Fibroblast of lung (primary cell): Measurements from ENCODE around the gene OR11A1. TPM values are rescaled to one million over a fixed set of nuclear protein-coding genes. Genes with fewer than 3 reads are reported as not detected.

Experiments used
- DNase-seq, 2 donors: peaks; one replicate each; pipeline versions ENCODE4 v3.0.0 to v3.0.0-alpha.2; 2010; ENCODE audit warnings: low read depth in 2 of 2
- H2AFZ ChIP-seq: 2 replicates; pipeline ENCODE4 v1.5.1; 2012; ENCODE audit warnings: low read length, control low read depth, inconsistent platforms
- H3K27ac ChIP-seq: 2 replicates; pipeline ENCODE4 v1.5.1; 2011; ENCODE audit warnings: low read length, control low read depth; ENCODE audit not compliant: insufficient read depth
- H3K27me3 ChIP-seq: 2 replicates; pipeline ENCODE4 v1.5.1; 2011; ENCODE audit warnings: mild to moderate bottlenecking, low read length; ENCODE audit not compliant: control insufficient read depth, insufficient read depth
- H3K36me3 ChIP-seq: 2 replicates; pipeline ENCODE4 v1.5.1; 2011; ENCODE audit warnings: low read length; ENCODE audit not compliant: control insufficient read depth, insufficient read depth
- H3K4me1 ChIP-seq: 2 replicates; pipeline ENCODE4 v1.5.1; 2011; ENCODE audit warnings: low read length; ENCODE audit not compliant: control insufficient read depth, insufficient read depth; ENCODE audit errors: extremely low read depth
- H3K4me2 ChIP-seq: 2 replicates; pipeline ENCODE4 v1.5.1; 2011; ENCODE audit warnings: low read length, control low read depth; ENCODE audit not compliant: insufficient read depth; ENCODE audit errors: extremely low read depth
- H3K4me3 ChIP-seq, 4 experiments: fragments of 200-600 bp in 1 of 4; sonication (generic) in 1 of 4; replicated peaks in 1 of 4; 2 replicates each; pipeline ENCODE4 v1.5.1; 2011 to 2016; ENCODE audit warnings: low read length in 4 of 4, low read depth in 3 of 4, mild to moderate bottlenecking in 3 of 4, control low read depth in 2 of 4, inconsistent platforms in 1 of 4, mixed read lengths in 1 of 4; ENCODE audit not compliant: insufficient read depth in 1 of 4; ENCODE audit errors: control extremely low read depth in 1 of 4
- H3K79me2 ChIP-seq: 2 replicates; pipeline ENCODE4 v1.5.1; 2012; ENCODE audit warnings: mild to moderate bottlenecking, low read length, inconsistent platforms; ENCODE audit not compliant: control insufficient read depth, insufficient read depth
- H3K9ac ChIP-seq: 2 replicates; pipeline ENCODE4 v1.5.1; 2011; ENCODE audit warnings: mild to moderate bottlenecking, low read length, control low read depth; ENCODE audit not compliant: insufficient read depth
- H3K9me3 ChIP-seq: 2 replicates; pipeline ENCODE4 v1.5.1; 2012; ENCODE audit warnings: low read depth, low read length; ENCODE audit not compliant: control insufficient read depth, insufficient read depth
- H4K20me1 ChIP-seq: 2 replicates; pipeline ENCODE4 v1.5.1; 2011; ENCODE audit warnings: low read length; ENCODE audit not compliant: control insufficient read depth, insufficient read depth; ENCODE audit errors: extremely low read depth
- EZH2 ChIP-seq: IDR thresholded peaks from 2 replicates; pipeline ENCODE4 v1.5.1; 2012; ENCODE audit warnings: low read length, control low read depth, mild to moderate bottlenecking; ENCODE audit errors: missing control alignments
- polyA plus RNA-seq, 2 donors: library from polyadenylated mRNA; depleted of rRNA in 1 of 2; stranded (reverse) in 1 of 2; unstranded in 1 of 2; fragments of >200 nt; gene quantifications; 2 replicates each; pipeline ENCODE4 v1.2.1, GENCODE V29; 2011 to 2012; ENCODE audit warnings: missing spikeins in 1 of 2
- total RNA-seq: library from RNA; depleted of rRNA; stranded (reverse); fragments of >200 nt; gene quantifications from 2 replicates; pipeline ENCODE4 v1.2.1, GENCODE V29; 2014
- TF ChIP-seq, protein P1 (sequence below), 2 donors: IDR thresholded peaks in 1 of 2; conservative IDR thresholded peaks in 1 of 2; 1 replicate in 1 of 2; 2 replicates in 1 of 2; pipeline ENCODE4 v1.5.1; 2011 to 2012; ENCODE audit warnings: low read length in 2 of 2, control low read depth in 1 of 2, inconsistent platforms in 1 of 2, low read depth in 1 of 2, mild to moderate bottlenecking in 1 of 2

The OR11A1 gene
- total and polyA plus RNA-seq, 2 donors (not counting 1 experiment from before 2014, with no cell fraction given): not detected

DNA sequence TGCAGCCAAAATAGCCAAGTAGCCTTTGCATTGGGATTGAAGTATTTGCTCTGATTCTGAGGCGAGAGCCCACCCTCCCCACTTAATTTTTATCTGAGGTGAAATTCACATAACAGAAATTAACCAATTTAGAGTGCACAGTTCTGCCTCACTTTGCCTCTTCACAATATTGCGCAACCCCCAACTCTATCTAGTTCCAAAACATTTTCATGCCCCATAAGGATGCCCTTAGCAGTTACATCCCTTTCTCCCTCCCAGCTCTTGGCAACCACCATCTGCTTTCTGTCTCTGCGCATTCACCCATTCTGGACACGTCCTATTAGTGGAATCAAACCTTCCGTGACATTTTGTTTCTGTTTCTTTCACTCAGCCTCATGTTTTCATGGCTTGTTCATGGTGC lies 21.9 kb upstream of the OR11A1 start:
- Histone ChIP-seq H3K4me1 (no peaks in the 10 kb centered on the region), H3K9me3 (no peaks in the 10 kb centered on the region), H3K36me3 (no peaks in the 10 kb centered on the region), H3K4me3 (no peak overlapping the region), H3K27me3 (no peaks in the 10 kb centered on the region), H2AFZ (no peak overlapping the region), H3K79me2 (no peaks in the 10 kb centered on the region), H3K27ac (no peak overlapping the region), H4K20me1 (no peaks in the 10 kb centered on the region), H3K4me2 (no peak overlapping the region), H3K9ac (no peak overlapping the region)
- TF ChIP-seq, protein P1, sequence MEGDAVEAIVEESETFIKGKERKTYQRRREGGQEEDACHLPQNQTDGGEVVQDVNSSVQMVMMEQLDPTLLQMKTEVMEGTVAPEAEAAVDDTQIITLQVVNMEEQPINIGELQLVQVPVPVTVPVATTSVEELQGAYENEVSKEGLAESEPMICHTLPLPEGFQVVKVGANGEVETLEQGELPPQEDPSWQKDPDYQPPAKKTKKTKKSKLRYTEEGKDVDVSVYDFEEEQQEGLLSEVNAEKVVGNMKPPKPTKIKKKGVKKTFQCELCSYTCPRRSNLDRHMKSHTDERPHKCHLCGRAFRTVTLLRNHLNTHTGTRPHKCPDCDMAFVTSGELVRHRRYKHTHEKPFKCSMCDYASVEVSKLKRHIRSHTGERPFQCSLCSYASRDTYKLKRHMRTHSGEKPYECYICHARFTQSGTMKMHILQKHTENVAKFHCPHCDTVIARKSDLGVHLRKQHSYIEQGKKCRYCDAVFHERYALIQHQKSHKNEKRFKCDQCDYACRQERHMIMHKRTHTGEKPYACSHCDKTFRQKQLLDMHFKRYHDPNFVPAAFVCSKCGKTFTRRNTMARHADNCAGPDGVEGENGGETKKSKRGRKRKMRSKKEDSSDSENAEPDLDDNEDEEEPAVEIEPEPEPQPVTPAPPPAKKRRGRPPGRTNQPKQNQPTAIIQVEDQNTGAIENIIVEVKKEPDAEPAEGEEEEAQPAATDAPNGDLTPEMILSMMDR (conservative IDR thresholded peaks at IDR 0.05 in 1 of 2, IDR thresholded peaks at IDR 0.05 in 1 of 2; ENCODE audit: low read depth in 1 of 2, low read length in 2 of 2): no peak
- TF ChIP-seq EZH2: no peak
- no peak for DNase-seq

DNA sequence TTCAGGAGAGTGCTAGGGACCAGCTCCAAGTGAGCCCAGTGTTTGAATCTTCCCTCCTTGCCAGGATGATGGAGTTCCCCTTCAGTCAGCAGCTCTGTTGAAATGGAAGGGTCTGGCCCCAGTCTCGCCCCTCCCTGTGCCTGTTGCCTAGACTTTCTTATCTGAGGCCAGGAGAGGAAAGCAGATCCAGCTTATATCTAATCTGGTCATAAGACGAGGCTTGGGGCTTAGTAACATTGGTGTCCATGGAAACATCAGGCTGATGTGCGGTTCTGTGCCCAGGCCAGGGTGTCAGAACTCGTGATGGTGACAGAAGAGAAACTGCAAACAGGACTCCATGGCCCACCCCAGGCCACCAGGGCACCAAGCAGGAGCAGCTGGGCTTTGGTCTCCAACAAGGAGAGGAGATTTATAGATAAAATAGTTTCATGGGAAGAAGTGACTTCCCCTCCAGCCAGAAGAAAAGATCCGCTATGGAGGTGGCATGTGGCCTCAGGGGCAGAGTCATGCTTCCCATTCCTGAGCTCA lies 21.1 kb upstream of the OR11A1 start:
- Histone ChIP-seq H3K4me3 (no peak overlapping the region), H3K4me2 (no peak overlapping the region), H3K27ac (no peak overlapping the region), H3K4me1 (no peaks in the 10 kb centered on the region), H3K79me2 (no peaks in the 10 kb centered on the region), H3K36me3 (no peaks in the 10 kb centered on the region), H4K20me1 (no peaks in the 10 kb centered on the region), H3K9ac (no peak overlapping the region), H3K27me3 (no peaks in the 10 kb centered on the region), H2AFZ (no peak overlapping the region), H3K9me3 (no peaks in the 10 kb centered on the region)
- DNase-seq: no peak
- TF ChIP-seq, protein P1 (conservative IDR thresholded peaks at IDR 0.05 in 1 of 2, IDR thresholded peaks at IDR 0.05 in 1 of 2; ENCODE audit: low read depth in 1 of 2, low read length in 2 of 2): no peak
- TF ChIP-seq EZH2: no peak

DNA sequence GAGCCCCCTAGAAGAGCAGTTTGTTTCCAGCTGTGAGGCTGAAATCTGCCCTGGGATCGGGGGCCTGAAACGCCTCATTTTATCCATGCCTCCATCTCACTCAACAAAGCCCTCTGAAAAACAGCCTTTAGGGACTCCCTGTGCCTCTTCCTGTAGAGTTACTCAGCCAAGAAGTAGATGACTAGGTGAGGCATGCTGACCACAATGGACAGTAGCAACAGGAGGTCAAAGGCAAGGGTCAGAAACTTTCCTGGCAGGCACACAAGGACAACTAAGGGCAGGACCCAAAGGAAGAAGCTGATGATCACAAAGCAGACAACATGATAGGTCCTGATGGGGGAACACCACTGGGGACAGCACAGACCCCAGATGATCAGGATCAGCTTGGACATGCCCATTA lies 18.1 kb upstream of the OR11A1 start:
- TF ChIP-seq EZH2: no peak
- TF ChIP-seq, protein P1 (conservative IDR thresholded peaks at IDR 0.05 in 1 of 2, IDR thresholded peaks at IDR 0.05 in 1 of 2; ENCODE audit: low read depth in 1 of 2, low read length in 2 of 2): no peak
- H3K36me3 ChIP-seq: no peaks in the 10 kb centered on the region
- H3K9me3 ChIP-seq: no peaks in the 10 kb centered on the region

More for the DNA sequence above, 18.1 kb upstream of the OR11A1 start:
- H4K20me1 ChIP-seq: no peaks in the 10 kb centered on the region
- H3K4me2 ChIP-seq: no peak overlapping the region
- no peak for DNase-seq
- no peak overlapping the region for H3K4me3 ChIP-seq
- no peak overlapping the region for H2AFZ ChIP-seq
- no peak overlapping the region for H3K9ac ChIP-seq
- no peaks in the 10 kb centered on the region for H3K4me1 ChIP-seq
- H3K79me2 ChIP-seq: no peaks in the 10 kb centered on the region
- H3K27ac ChIP-seq: no peak overlapping the region
- H3K27me3 ChIP-seq: no peaks in the 10 kb centered on the region
